ENCODE data around the gene ESR2. TPM values are rescaled to one million over a fixed set of nuclear protein-coding genes. Genes with fewer than 3 reads are reported as not detected.

Gene ESR2
- total RNA-seq, 1 experiment from 2014 or later = 0.47 TPM

DNA sequence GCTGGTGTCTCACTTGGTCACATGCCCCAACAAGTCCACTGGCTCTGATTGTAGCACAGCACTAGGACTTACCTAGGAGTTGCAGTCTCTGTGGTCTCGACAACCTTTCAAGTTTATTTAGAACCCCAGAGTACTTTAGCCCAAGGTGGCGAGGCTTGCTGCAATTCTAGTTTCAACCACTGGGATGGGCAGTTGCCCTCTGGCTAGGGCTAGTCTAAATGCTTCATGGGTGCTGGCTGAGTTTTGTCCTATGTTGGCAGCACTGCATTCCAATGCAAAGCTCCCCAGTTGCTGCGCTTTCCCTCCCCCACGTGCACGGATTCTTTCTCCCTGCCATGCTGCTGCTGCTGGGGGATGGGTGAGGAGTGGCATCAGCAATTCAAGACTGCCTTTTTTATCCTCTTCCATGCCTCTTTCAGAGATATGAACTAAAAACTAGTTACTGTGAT is 233.5 kb downstream of the ESR2 start:
- Mint-ChIP-seq H3K36me3 (ENCODE audit: insufficient read depth, unreplicated experiment) (peaks cover 22% of the 10 kb centered on the region), H3K9me3 (ENCODE audit: unreplicated experiment) (peaks cover 7% of the 10 kb centered on the region), H3K27ac (ENCODE audit: low read depth, unreplicated experiment) (peak overlapping the region; percentile 98), H3K4me1 (ENCODE audit: insufficient read depth, unreplicated experiment) (peaks cover 17% of the 10 kb centered on the region), H3K27me3 (ENCODE audit: insufficient read depth, unreplicated experiment) (no peaks in the 10 kb centered on the region), H3K4me3 (ENCODE audit: unreplicated experiment) (no peak overlapping the region)
- peak; percentile 95 for DNase-seq (ENCODE audit: unreplicated experiment)
- POLR2A ChIA-PET = interaction anchor here (0.7 to 5.7 kb wide), 17 partner anchors 8 to 519 kb away, joined by 3 to 121 read pairs (median 5); no protein-coding TSS in a partner anchor
- intact Hi-C loops (cut with micrococcal nuclease) = loop anchor here (1.0 to 2.0 kb wide), 2 partner anchors 58 to 243 kb away; no protein-coding TSS in a partner anchor
- CTCF ChIA-PET = interaction anchor here (0.5 to 2.1 kb wide), 21 partner anchors 10 to 757 kb away, joined by 3 to 21 read pairs (median 3); no protein-coding TSS in a partner anchor
- TF ChIP-seq, protein P1, sequence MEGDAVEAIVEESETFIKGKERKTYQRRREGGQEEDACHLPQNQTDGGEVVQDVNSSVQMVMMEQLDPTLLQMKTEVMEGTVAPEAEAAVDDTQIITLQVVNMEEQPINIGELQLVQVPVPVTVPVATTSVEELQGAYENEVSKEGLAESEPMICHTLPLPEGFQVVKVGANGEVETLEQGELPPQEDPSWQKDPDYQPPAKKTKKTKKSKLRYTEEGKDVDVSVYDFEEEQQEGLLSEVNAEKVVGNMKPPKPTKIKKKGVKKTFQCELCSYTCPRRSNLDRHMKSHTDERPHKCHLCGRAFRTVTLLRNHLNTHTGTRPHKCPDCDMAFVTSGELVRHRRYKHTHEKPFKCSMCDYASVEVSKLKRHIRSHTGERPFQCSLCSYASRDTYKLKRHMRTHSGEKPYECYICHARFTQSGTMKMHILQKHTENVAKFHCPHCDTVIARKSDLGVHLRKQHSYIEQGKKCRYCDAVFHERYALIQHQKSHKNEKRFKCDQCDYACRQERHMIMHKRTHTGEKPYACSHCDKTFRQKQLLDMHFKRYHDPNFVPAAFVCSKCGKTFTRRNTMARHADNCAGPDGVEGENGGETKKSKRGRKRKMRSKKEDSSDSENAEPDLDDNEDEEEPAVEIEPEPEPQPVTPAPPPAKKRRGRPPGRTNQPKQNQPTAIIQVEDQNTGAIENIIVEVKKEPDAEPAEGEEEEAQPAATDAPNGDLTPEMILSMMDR (IDR thresholded peaks at IDR 0.05; ENCODE audit: unreplicated experiment) = peak; percentile 62
- no TSS peak for BruUV-seq (replicated peaks)

DNA sequence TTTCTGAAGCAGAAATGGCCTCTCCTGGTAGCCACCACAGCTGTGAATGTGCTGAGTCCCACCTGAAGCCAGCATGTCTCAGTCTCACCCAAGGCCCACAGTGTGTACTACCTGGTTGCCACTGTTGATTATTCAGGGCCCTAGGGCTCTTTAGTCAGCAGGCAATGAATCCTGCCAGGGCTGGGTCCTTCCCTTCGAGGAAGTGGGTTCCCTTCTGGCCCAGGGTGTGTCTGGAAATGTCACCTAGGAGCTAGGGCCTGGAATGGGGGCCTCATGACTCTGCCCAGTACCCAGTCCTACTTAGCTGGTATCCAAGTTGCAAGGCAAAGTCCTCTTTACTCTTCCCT is 234.0 kb downstream of the ESR2 start:
- CTCF ChIA-PET = interaction anchor here (0.5 to 2.1 kb wide), 16 partner anchors 19 to 243 kb away, joined by 3 to 21 read pairs (median 4); no protein-coding TSS in a partner anchor
- peaks cover 21% of the 10 kb centered on the region for H3K36me3 Mint-ChIP-seq (ENCODE audit: insufficient read depth, unreplicated experiment)
- TF ChIP-seq, protein P1 (IDR thresholded peaks at IDR 0.05; ENCODE audit: unreplicated experiment) = no peak
- intact Hi-C loops (cut with micrococcal nuclease) = loop anchor here (1.0 to 2.0 kb wide), 2 partner anchors 59 to 243 kb away; no protein-coding TSS in a partner anchor
- peak overlapping the region; percentile 98 for H3K27ac Mint-ChIP-seq (ENCODE audit: low read depth, unreplicated experiment)
- DNase-seq (ENCODE audit: unreplicated experiment) = peak; percentile 76
- peaks cover 17% of the 10 kb centered on the region for H3K4me1 Mint-ChIP-seq (ENCODE audit: insufficient read depth, unreplicated experiment)
- no peaks in the 10 kb centered on the region for H3K27me3 Mint-ChIP-seq (ENCODE audit: insufficient read depth, unreplicated experiment)
- H3K4me3 Mint-ChIP-seq (ENCODE audit: unreplicated experiment) = no peak overlapping the region
- H3K9me3 Mint-ChIP-seq (ENCODE audit: unreplicated experiment) = peaks cover 7% of the 10 kb centered on the region
- no TSS peak for BruUV-seq (replicated peaks)
- POLR2A ChIA-PET = interaction anchor here (0.6 to 5.7 kb wide), 18 partner anchors 13 to 518 kb away, joined by 3 to 121 read pairs (median 5); no protein-coding TSS in a partner anchor

DNA sequence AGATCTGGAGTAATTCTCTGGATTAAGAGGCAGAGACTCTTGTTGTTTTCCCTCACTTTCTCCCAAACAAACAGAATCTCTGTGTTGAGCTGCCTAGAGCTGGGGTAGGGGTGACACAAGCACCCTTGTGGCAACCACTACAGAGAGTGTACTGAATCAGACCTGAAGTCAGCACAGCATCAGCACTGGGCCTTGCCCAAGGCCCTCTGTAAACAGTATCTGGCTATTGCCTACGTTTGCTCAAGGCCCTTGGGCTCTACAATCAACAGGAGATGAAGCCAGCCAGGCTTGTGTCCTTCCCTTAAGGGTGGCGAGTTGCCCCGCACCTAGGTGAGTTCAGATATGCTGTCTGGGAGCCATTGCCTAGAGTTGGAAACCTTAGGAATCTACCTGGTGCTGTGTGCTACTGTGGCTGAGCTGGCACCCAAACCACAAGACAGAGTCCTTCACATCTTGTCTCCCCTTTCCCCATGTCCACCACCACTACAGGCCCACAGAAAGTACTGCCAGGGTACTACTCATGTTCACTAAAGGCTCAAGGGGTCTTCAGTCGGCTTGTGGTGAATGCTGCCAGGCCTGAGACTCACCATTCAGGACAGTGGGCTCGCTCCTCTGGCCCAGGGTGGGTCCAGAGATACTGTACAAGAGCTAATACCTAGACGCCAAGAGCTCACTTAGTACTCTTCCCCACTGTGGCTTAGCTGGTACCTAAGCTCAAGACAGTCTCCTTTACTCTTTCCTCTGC is 234.5 kb downstream of the ESR2 start:
- CTCF ChIA-PET = interaction anchor here (0.6 to 2.1 kb wide), 12 partner anchors 19 to 108 kb away, joined by 3 to 21 read pairs (median 6); no protein-coding TSS in a partner anchor
- H3K27me3 Mint-ChIP-seq (ENCODE audit: insufficient read depth, unreplicated experiment) = no peaks in the 10 kb centered on the region
- POLR2A ChIA-PET = interaction anchor here (0.6 to 5.7 kb wide), 14 partner anchors 14 to 213 kb away, joined by 3 to 121 read pairs (median 5); no protein-coding TSS in a partner anchor
- H3K4me1 Mint-ChIP-seq (ENCODE audit: insufficient read depth, unreplicated experiment) = peaks cover 20% of the 10 kb centered on the region
- peak overlapping the region; percentile 98 for H3K27ac Mint-ChIP-seq (ENCODE audit: low read depth, unreplicated experiment)
- intact Hi-C loops (cut with micrococcal nuclease) = loop anchor here (1.0 to 2.0 kb wide), 2 partner anchors 59 to 244 kb away; no protein-coding TSS in a partner anchor
- no peak for DNase-seq (ENCODE audit: unreplicated experiment)
- BruUV-seq (replicated peaks) = no TSS peak
- H3K36me3 Mint-ChIP-seq (ENCODE audit: insufficient read depth, unreplicated experiment) = peaks cover 16% of the 10 kb centered on the region
- H3K4me3 Mint-ChIP-seq (ENCODE audit: unreplicated experiment) = no peak overlapping the region
- TF ChIP-seq, protein P1 (IDR thresholded peaks at IDR 0.05; ENCODE audit: unreplicated experiment) = no peak
- peaks cover 7% of the 10 kb centered on the region for H3K9me3 Mint-ChIP-seq (ENCODE audit: unreplicated experiment)
